SJSA1 (cell line): ENCODE data around the gene NMRK1. TPM values are rescaled to one million over a fixed set of nuclear protein-coding genes. Genes with fewer than 3 reads are reported as not detected.
A peak's percentile ranks its signal among the peaks of the same experiment; 100 is the strongest.

ENCODE experiments used
- DNase-seq, 2 experiments: peaks; one replicate each; pipeline ENCODE4 v3.0.0-alpha.2; 2015 to 2020; ENCODE audit warnings: low spot score in 2 of 2, low read depth in 1 of 2
- H3K27ac ChIP-seq: fragments of 250-450 bp; sonication (Bioruptor Pico); 2 replicates; pipeline ENCODE4 v1.5.1; 2020; ENCODE audit warnings: mild to moderate bottlenecking, moderate library complexity
- H3K27me3 ChIP-seq: fragments of 250-450 bp; sonication (Bioruptor Pico); replicated peaks from 2 replicates; pipeline ENCODE4 v1.5.1; 2020; ENCODE audit warnings: mild to moderate bottlenecking, moderate library complexity
- H3K36me3 ChIP-seq: fragments of 250-450 bp; sonication (Bioruptor Pico); 2 replicates; pipeline ENCODE4 v1.5.1; 2020; ENCODE audit warnings: mild to moderate bottlenecking
- H3K4me1 ChIP-seq: fragments of 250-450 bp; sonication (Bioruptor Pico); replicated peaks from 2 replicates; pipeline ENCODE4 v1.6.1; 2021; ENCODE audit warnings: mild to moderate bottlenecking
- H3K4me3 ChIP-seq: fragments of 250-450 bp; sonication (Bioruptor Pico); 2 replicates; pipeline ENCODE4 v1.5.1; 2020; ENCODE audit warnings: mild to moderate bottlenecking
- H3K9me3 ChIP-seq: fragments of 250-450 bp; sonication (Bioruptor Pico); replicated peaks from 2 replicates; pipeline ENCODE4 v1.5.1; 2020; ENCODE audit warnings: mild to moderate bottlenecking
- total RNA-seq: library from RNA; depleted of rRNA; stranded (reverse); fragments of >200 nt; shearing (Covaris generic); gene quantifications from 2 replicates; pipeline ENCODE4 v1.2.3, GENCODE V29; 2014; rRNA removed

The NMRK1 gene
- total RNA-seq, 1 experiment from 2014 or later = 14.1 TPM

DNA sequence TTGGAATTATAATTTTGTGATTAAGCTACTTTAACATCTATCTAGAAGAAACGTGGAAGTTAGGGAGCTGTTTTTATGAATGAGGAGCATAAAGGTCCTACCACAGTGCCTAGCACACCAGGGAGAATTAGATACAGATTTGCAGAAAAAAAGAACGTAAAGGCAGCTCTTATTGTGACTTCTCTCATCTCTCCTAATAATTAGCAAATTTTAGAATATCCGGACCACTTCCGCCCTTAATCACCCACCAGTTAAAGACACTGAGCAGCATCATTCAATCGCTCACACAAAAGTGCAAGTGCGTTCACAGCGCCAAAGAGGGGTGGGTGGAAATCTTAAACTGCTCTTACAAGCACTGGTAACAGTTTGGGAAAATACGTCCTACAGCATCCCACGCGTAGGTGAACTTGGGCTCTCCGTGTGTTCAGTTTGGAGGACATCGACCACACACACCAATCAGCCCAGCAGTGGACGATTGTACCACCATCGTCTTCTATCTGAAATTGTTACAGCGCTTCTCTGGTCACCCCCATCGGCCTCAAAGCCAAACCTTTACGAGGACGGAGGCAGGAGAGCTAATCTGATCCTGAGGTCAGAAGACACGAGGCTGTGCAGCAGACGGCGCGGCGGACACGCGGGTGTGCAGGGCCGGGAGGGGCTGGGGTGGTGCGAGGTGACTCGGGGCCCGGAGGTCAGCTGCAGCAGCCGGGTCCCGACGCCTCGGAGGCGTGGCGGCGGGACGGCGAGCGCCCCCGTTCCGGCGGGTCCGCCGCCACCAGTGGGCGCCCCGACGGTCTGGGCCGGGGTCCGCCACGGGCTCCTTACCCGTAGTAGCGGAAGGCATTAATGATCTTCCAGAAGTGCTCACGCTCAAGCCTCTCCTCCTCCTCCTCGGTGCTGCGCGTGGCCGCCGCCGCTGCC is 60.5 kb downstream of the NMRK1 start:
- Histone ChIP-seq H3K27me3 (no peaks in the 10 kb centered on the region), H3K36me3 (peaks cover 5% of the 10 kb centered on the region)
- DNase-seq = peak in 1 of 2 experiments; percentile 53

DNA sequence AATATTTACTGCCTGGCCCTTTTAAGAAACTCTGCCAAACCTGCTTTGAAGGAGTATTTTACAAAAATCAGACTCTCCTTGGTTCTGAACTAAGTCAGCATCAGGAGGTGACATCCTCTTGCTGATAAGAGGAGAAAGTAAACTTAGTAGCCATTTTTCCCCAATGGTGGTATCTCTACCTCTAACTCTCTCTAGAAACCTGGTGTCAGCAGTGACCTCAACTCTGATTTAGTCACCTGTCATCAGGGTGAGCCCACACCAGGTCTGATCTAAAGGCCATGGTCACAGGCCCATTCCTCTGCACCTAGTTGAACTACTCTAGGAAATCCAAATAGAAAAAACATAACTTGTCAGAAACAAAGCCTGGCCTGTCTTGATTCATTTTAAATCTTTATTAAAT is 64.1 kb downstream of the NMRK1 start:
- H3K4me1 ChIP-seq = peaks cover 5% of the 10 kb centered on the region; the same call in 1 of the 2 replicates
- no peak for DNase-seq

More for the DNA sequence above, 60.5 kb downstream of the NMRK1 start:
- peak overlapping the region; percentile 69 for H3K27ac ChIP-seq
- peak overlapping the region; percentile 88 for H3K4me3 ChIP-seq
- peaks cover 7% of the 10 kb centered on the region; the same call in 1 of the 2 replicates for H3K4me1 ChIP-seq
- no peaks in the 10 kb centered on the region for H3K9me3 ChIP-seq

GRCh38 chr9:75019654-75020053 is 68.3 kb downstream of the NMRK1 start:
- Histone ChIP-seq H3K27me3 (no peaks in the 10 kb centered on the region), H3K36me3 (peaks cover 2% of the 10 kb centered on the region; the same call in 1 of the 2 replicates), H3K27ac (no peak overlapping the region), H3K9me3 (no peaks in the 10 kb centered on the region), H3K4me3 (no peak overlapping the region), H3K4me1 (no peaks in the 10 kb centered on the region)
- DNase-seq = no peak

More for the DNA sequence above, 64.1 kb downstream of the NMRK1 start:
- no peak overlapping the region for H3K4me3 ChIP-seq
- no peak overlapping the region for H3K27ac ChIP-seq
- no peaks in the 10 kb centered on the region for H3K27me3 ChIP-seq
- H3K36me3 ChIP-seq = peaks cover 7% of the 10 kb centered on the region
- no peaks in the 10 kb centered on the region for H3K9me3 ChIP-seq

DNA sequence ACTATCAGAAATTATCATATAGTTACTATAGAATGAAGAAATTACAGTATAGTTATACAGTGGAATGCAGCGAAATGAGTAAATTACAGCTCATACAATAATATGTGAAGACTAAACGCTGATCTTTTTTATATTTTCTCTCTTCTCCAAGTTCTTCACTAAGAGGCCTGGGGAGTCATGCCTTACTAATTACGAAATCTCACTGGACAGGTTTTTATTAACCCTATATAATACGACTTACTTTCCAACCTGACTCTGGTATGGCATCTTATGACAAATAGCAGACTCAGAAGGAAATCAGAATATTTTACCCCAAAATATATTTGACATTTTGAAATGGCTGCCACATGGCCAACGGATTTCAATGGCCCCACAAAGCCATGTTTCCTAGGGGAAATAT is 68.9 kb downstream of the NMRK1 start:
- H3K9me3 ChIP-seq = no peaks in the 10 kb centered on the region
- H3K36me3 ChIP-seq = peaks cover 2% of the 10 kb centered on the region; the same call in 1 of the 2 replicates
- H3K4me3 ChIP-seq = no peak overlapping the region
- H3K27me3 ChIP-seq = no peaks in the 10 kb centered on the region
- DNase-seq = no peak
- no peak overlapping the region for H3K27ac ChIP-seq
- no peaks in the 10 kb centered on the region for H3K4me1 ChIP-seq

DNA sequence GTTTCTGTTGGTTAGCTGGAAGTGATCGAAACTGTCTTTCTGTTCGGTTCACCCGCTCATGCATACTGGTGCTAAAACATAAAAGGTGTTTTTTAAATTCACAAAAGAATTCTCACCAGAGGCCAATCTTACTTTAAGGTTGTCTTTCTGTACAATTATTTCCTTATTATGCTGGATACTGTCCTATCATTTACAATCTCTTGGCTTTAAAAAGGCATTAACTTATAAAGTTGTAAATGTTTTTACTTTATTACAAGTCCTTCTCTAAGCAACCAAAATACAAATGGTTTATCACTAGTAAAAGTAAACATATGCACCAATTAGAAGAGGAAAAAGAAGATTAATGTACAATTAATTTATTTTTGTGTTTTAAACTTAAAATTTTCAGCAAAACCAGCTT is 70.6 kb downstream of the NMRK1 start:
- Histone ChIP-seq H3K27ac (no peak overlapping the region), H3K4me1 (no peaks in the 10 kb centered on the region), H3K9me3 (no peaks in the 10 kb centered on the region), H3K4me3 (no peak overlapping the region), H3K27me3 (no peaks in the 10 kb centered on the region), H3K36me3 (peaks cover 2% of the 10 kb centered on the region; the same call in 1 of the 2 replicates)
- DNase-seq = no peak

GRCh38 chr9:75013735-75014134 is 74.2 kb downstream of the NMRK1 start:
- Histone ChIP-seq H3K27ac (no peak overlapping the region), H3K4me3 (no peak overlapping the region), H3K27me3 (no peaks in the 10 kb centered on the region), H3K9me3 (no peaks in the 10 kb centered on the region), H3K4me1 (no peaks in the 10 kb centered on the region), H3K36me3 (0 out of 2 replicates have a peak, but pooled peaks cover 3% of the 10 kb centered on the region)
- no peak for DNase-seq

Other genes with a start within 250 kb of the NMRK1 start
- not detected in 2 replicates for gene TRPM6, start 200.2 kb downstream of the NMRK1 start, total RNA-seq
- gene C9orf40, start 135.2 kb downstream of the NMRK1 start, total RNA-seq = 5.6 and 5.7 TPM in 2 replicates
- gene CARNMT1, start 59.9 kb downstream of the NMRK1 start, total RNA-seq = 24.2 and 25.4 TPM in 2 replicates
- gene OSTF1, start 359 bp upstream of the NMRK1 start, total RNA-seq = 40.2 and 54.9 TPM in 2 replicates